Neuronal stem cell (in vitro differentiated cells): Measurements from ENCODE around the gene KLC3.

Experiments
- DNase-seq: peaks from one replicate; pipeline ENCODE4 v3.0.0-alpha.2; 2013; ENCODE audit warnings: low spot score
- H2AFZ ChIP-seq: one replicate; pipeline ENCODE4 v1.6.1; 2013; ENCODE audit warnings: mild to moderate bottlenecking, low read length, inconsistent platforms
- H2AK5ac ChIP-seq: 2 replicates; pipeline ENCODE4 v1.6.1; 2013; ENCODE audit warnings: low read depth, mild to moderate bottlenecking, inconsistent platforms, low read length, moderate library complexity, mixed read lengths
- H2BK120ac ChIP-seq: 2 replicates; pipeline ENCODE4 v1.6.1; 2013; ENCODE audit warnings: low read depth, mild to moderate bottlenecking, inconsistent platforms, low read length, moderate library complexity, mixed read lengths
- H2BK12ac ChIP-seq: one replicate; pipeline ENCODE4 v1.6.1; 2013; ENCODE audit warnings: low read length, inconsistent platforms
- H2BK15ac ChIP-seq: 2 replicates; pipeline ENCODE4 v1.6.1; 2013; ENCODE audit warnings: mild to moderate bottlenecking, low read length, inconsistent platforms, mixed read lengths
- H2BK5ac ChIP-seq: one replicate; pipeline ENCODE4 v1.6.1; 2013; ENCODE audit warnings: inconsistent platforms, mild to moderate bottlenecking, low read length, moderate library complexity
- H3K14ac ChIP-seq: one replicate; pipeline ENCODE4 v1.6.1; 2013; ENCODE audit warnings: low read length, inconsistent platforms
- H3K18ac ChIP-seq: 2 replicates; pipeline ENCODE4 v1.6.1; 2013; ENCODE audit warnings: low read length, inconsistent platforms
- H3K23ac ChIP-seq: 2 replicates; pipeline ENCODE4 v1.6.1; 2013; ENCODE audit warnings: low read depth, mild to moderate bottlenecking, mixed read lengths, low read length, inconsistent platforms; ENCODE audit not compliant: poor library complexity
- H3K27ac ChIP-seq: replicated peaks from 3 replicates; pipeline ENCODE4 v1.5.1; 2013; ENCODE audit warnings: low read length, inconsistent platforms
- H3K27me3 ChIP-seq, 3 experiments: 2 replicates each; pipeline ENCODE4 v1.6.1; 2013; ENCODE audit warnings: low read length in 3 of 3, mild to moderate bottlenecking in 2 of 3, inconsistent platforms in 1 of 3, low read depth in 1 of 3, mixed read lengths in 1 of 3, moderate library complexity in 1 of 3; ENCODE audit not compliant: control insufficient read depth in 3 of 3, insufficient read depth in 3 of 3
- H3K36me3 ChIP-seq, 2 donors: replicated peaks in 1 of 2; 2 replicates each; pipeline ENCODE4 v1.6.1; 2013; ENCODE audit warnings: low read length in 2 of 2; ENCODE audit not compliant: control insufficient read depth in 2 of 2, insufficient read depth in 2 of 2
- H3K4ac ChIP-seq: 2 replicates; pipeline ENCODE4 v1.6.1; 2013; ENCODE audit warnings: inconsistent platforms, mild to moderate bottlenecking, low read length, moderate library complexity
- H3K4me1 ChIP-seq, 2 donors: 1 replicate in 1 of 2; 2 replicates in 1 of 2; pipeline ENCODE4 v1.6.1; 2013; ENCODE audit warnings: low read length in 2 of 2, low read depth in 1 of 2; ENCODE audit not compliant: control insufficient read depth in 2 of 2, insufficient read depth in 1 of 2
- H3K4me2 ChIP-seq: one replicate; pipeline ENCODE4 v1.6.1; 2013; ENCODE audit warnings: mild to moderate bottlenecking, low read length, inconsistent platforms; ENCODE audit not compliant: insufficient read depth, poor library complexity, severe bottlenecking
- H3K4me3 ChIP-seq, 2 donors: 2 replicates each; pipeline ENCODE4 v1.5.1; 2013; ENCODE audit warnings: low read length in 2 of 2, mild to moderate bottlenecking in 2 of 2, inconsistent platforms in 1 of 2, moderate library complexity in 1 of 2
- H3K79me1 ChIP-seq: one replicate; pipeline ENCODE4 v1.6.1; 2013; ENCODE audit warnings: low read depth, mild to moderate bottlenecking, inconsistent platforms, low read length, moderate library complexity
- H3K9ac ChIP-seq: one replicate; pipeline ENCODE4 v1.6.1; 2013; ENCODE audit warnings: mild to moderate bottlenecking, low read depth, low read length, inconsistent platforms; ENCODE audit not compliant: poor library complexity
- H3K9me3 ChIP-seq, 2 donors: replicated peaks in 1 of 2; 2 replicates each; pipeline versions ENCODE3 to v1.6.1; 2013; ENCODE audit warnings: low read length in 2 of 2, mild to moderate bottlenecking in 2 of 2, inconsistent platforms in 1 of 2, low read depth in 1 of 2, mixed read lengths in 1 of 2, moderate library complexity in 1 of 2; ENCODE audit not compliant: control insufficient read depth in 2 of 2, insufficient read depth in 1 of 2
- H4K8ac ChIP-seq: one replicate; pipeline ENCODE4 v1.6.1; 2013; ENCODE audit warnings: low read depth, mild to moderate bottlenecking, inconsistent platforms, low read length, moderate library complexity
- H4K91ac ChIP-seq: one replicate; pipeline ENCODE4 v1.6.1; 2013; ENCODE audit warnings: low read length, low read depth, mild to moderate bottlenecking, inconsistent platforms; ENCODE audit not compliant: poor library complexity
- WGBS, 2 donors: extraction: QIAGEN DNeasy Blood & Tissue Kit; methylation state at CpG; one replicate each; pipeline ENCODE4 v1.1.7; 2013; ENCODE audit warnings: missing lambda C conversion rate in 2 of 2, mixed read lengths in 1 of 2; ENCODE audit not compliant: insufficient read length in 2 of 2, insufficient replicate concordance in 1 of 2; ENCODE audit errors: extremely low coverage in 2 of 2; 5-methylcytosine and 5-hydroxymethylcytosine counted together

Gene KLC3

GRCh38 chr19:45351401-45351952 lies 10.9 kb downstream of the KLC3 start:
- no peak overlapping the region for H3K4me3 ChIP-seq
- no peak overlapping the region for H2BK12ac ChIP-seq
- H2BK120ac ChIP-seq: no peak overlapping the region
- H2BK5ac ChIP-seq: no peak overlapping the region
- H3K36me3 ChIP-seq: peaks cover 41 to 70% of the 10 kb centered on the region in 2 donors
- H3K27me3 ChIP-seq: peaks cover 0 to 4% (median 0%) of the 10 kb centered on the region in 3 experiments
- no peak overlapping the region for H3K23ac ChIP-seq
- H3K9ac ChIP-seq: no peak overlapping the region
- H2AK5ac ChIP-seq: no peak overlapping the region
- no peak for DNase-seq
- H2AFZ ChIP-seq: no peak overlapping the region
- no peak overlapping the region for H3K4ac ChIP-seq
- H4K91ac ChIP-seq: no peak overlapping the region
- no peaks in the 10 kb centered on the region for H3K79me1 ChIP-seq
- H3K9me3 ChIP-seq: peaks cover 0 to 4% of the 10 kb centered on the region in 2 donors
- H3K18ac ChIP-seq: no peak overlapping the region
- peaks cover 0 to 6% of the 10 kb centered on the region in 2 donors for H3K4me1 ChIP-seq
- H3K4me2 ChIP-seq: no peak overlapping the region
- no peak overlapping the region for H3K27ac ChIP-seq
- no peak overlapping the region for H3K14ac ChIP-seq
- no peak overlapping the region for H2BK15ac ChIP-seq
- no CpG with 5 or more reads among the region's 13 CpGs for WGBS, 2 donors
- no peak overlapping the region for H4K8ac ChIP-seq

GRCh38 chr19:45352062-45352461 lies 11.5 kb downstream of the KLC3 start:
- H3K4me1 ChIP-seq: peaks cover 0 to 6% of the 10 kb centered on the region in 2 donors
- peaks cover 46 to 76% of the 10 kb centered on the region in 2 donors for H3K36me3 ChIP-seq
- no peak overlapping the region for H3K4ac ChIP-seq
- H2BK15ac ChIP-seq: no peak overlapping the region
- H4K91ac ChIP-seq: no peak overlapping the region
- DNase-seq: no peak
- H3K4me3 ChIP-seq: no peak overlapping the region
- H3K79me1 ChIP-seq: no peaks in the 10 kb centered on the region
- H3K27ac ChIP-seq: no peak overlapping the region
- no peak overlapping the region for H2AFZ ChIP-seq
- WGBS, 2 donors: no CpG with 5 or more reads among the region's 15 CpGs
- H2BK5ac ChIP-seq: no peak overlapping the region
- no peak overlapping the region for H3K18ac ChIP-seq
- H3K9me3 ChIP-seq: peaks cover 0 to 4% of the 10 kb centered on the region in 2 donors
- peak overlapping the region; percentile 30 for H3K23ac ChIP-seq
- H3K4me2 ChIP-seq: no peak overlapping the region
- no peaks in the 10 kb centered on the region for H3K27me3 ChIP-seq
- no peak overlapping the region for H2BK120ac ChIP-seq
- no peak overlapping the region for H3K9ac ChIP-seq
- H4K8ac ChIP-seq: no peak overlapping the region
- H2AK5ac ChIP-seq: no peak overlapping the region
- no peak overlapping the region for H2BK12ac ChIP-seq
- no peak overlapping the region for H3K14ac ChIP-seq

DNA sequence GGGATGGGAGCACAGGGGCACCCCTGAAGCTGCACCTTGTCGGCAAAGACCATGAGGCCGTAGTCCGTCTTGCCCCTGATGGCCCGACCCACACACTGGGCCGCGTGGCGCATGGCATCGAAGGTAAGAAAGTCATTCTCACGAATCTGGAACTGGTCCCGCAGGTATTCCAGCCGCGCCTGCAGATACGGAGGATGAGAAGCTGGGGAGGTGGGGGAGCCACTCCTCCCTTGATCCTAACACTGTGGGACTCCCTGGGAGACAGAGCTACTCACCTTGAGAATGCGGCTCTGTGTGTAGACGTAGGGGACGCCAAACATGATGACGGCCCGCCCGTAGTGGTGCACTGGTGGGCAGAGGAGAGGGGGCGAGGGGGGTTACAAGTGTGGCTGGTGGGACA lies 11.9 kb downstream of the KLC3 start:
- H3K18ac ChIP-seq: no peak overlapping the region
- H2AK5ac ChIP-seq: no peak overlapping the region
- H2BK5ac ChIP-seq: no peak overlapping the region
- H3K4me3 ChIP-seq: no peak overlapping the region
- H3K4me2 ChIP-seq: no peak overlapping the region
- H4K8ac ChIP-seq: no peak overlapping the region
- H2AFZ ChIP-seq: no peak overlapping the region
- no peak overlapping the region for H2BK15ac ChIP-seq
- no peaks in the 10 kb centered on the region for H3K79me1 ChIP-seq
- H3K36me3 ChIP-seq: peaks cover 50 to 80% of the 10 kb centered on the region in 2 donors
- WGBS, 2 donors: no CpG with 5 or more reads among the region's 20 CpGs
- H3K27me3 ChIP-seq: no peaks in the 10 kb centered on the region
- H2BK12ac ChIP-seq: no peak overlapping the region
- H3K4me1 ChIP-seq: peaks cover 0 to 6% of the 10 kb centered on the region in 2 donors
- no peak overlapping the region for H3K14ac ChIP-seq
- peak overlapping the region; percentile 30 for H3K23ac ChIP-seq
- H3K9me3 ChIP-seq: peaks cover 0 to 4% of the 10 kb centered on the region in 2 donors
- no peak overlapping the region for H3K9ac ChIP-seq
- no peak overlapping the region for H3K27ac ChIP-seq
- no peak for DNase-seq
- no peak overlapping the region for H3K4ac ChIP-seq
- no peak overlapping the region for H4K91ac ChIP-seq
- no peak overlapping the region for H2BK120ac ChIP-seq

DNA sequence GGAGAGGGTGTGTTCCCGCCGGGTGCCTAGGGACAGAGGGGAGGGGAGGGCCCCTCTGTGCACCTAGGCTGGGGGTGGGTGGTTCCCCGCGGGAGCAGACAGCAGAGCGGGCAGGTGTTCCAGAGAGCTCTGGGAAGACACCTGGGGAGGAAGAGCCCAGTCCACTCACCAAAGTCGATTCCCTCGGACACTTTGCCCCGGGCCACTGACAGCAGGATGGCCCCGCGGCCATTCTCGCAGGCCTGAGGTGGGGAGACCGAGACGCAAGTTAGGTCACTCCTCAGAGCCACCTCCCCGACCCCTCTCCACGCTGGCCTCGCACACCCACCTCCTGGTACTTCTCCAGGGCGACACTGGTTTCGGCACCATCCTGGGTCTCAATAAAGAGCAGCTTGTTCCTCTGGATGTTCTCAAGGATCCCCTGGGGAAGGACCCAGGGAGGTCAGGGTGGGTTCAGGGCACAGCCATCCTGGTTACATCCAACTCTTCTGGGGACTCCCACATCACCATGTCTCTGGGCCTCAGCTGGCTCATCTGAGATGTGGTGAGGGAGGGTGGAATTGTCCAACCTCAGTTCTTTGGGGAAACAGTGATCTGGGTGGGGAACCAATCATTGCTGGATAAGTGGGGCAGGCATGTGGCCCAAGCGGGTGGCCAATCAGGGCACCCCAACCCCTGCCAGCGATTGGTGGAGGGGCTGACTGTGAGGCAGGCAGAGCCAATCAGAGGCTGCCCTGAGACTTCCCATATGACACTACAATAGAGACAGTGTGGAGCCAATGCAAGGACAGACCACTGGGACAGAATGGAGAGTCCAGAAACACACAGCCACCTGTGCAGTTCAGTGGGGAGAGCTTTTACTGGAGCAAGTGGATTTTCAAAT lies 12.6 kb downstream of the KLC3 start:
- peaks cover 55 to 86% of the 10 kb centered on the region in 2 donors for H3K36me3 ChIP-seq
- no peaks in the 10 kb centered on the region for H3K27me3 ChIP-seq
- no peak overlapping the region for H2BK12ac ChIP-seq
- H3K4me1 ChIP-seq: peaks cover 0 to 4% of the 10 kb centered on the region in 2 donors
- no peak overlapping the region for H2BK5ac ChIP-seq
- H2BK15ac ChIP-seq: no peak overlapping the region
- no CpG with 5 or more reads among the region's 20 CpGs for WGBS, 2 donors
- H4K91ac ChIP-seq: no peak overlapping the region
- H4K8ac ChIP-seq: no peak overlapping the region
- H3K23ac ChIP-seq: peak overlapping the region; percentile 30
- H3K4me3 ChIP-seq: no peak overlapping the region
- no peak overlapping the region for H3K14ac ChIP-seq
- H3K79me1 ChIP-seq: no peaks in the 10 kb centered on the region
- no peak overlapping the region for H3K4ac ChIP-seq
- no peak overlapping the region for H2AFZ ChIP-seq
- H3K4me2 ChIP-seq: no peak overlapping the region
- H3K18ac ChIP-seq: no peak overlapping the region
- peaks cover 0 to 4% of the 10 kb centered on the region in 2 donors for H3K9me3 ChIP-seq
- no peak overlapping the region for H3K27ac ChIP-seq
- H3K9ac ChIP-seq: no peak overlapping the region
- no peak for DNase-seq
- no peak overlapping the region for H2AK5ac ChIP-seq
- no peak overlapping the region for H2BK120ac ChIP-seq
